GM21786 (cell line): ENCODE data around the gene ANKZF1.

Experiments used
- ATAC-seq: cut with Tn5 transposase; IDR thresholded peaks from one replicate; pipeline ENCODE4 v1.9.1; 2021; ENCODE audit not compliant: unreplicated experiment

Gene ANKZF1

GRCh38 chr2:219280651-219281050 lies 51.0 kb downstream of the ANKZF1 start:
- no peak for ATAC-seq

GRCh38 chr2:219281588-219281987 lies 52.0 kb downstream of the ANKZF1 start:
- no peak for ATAC-seq

DNA sequence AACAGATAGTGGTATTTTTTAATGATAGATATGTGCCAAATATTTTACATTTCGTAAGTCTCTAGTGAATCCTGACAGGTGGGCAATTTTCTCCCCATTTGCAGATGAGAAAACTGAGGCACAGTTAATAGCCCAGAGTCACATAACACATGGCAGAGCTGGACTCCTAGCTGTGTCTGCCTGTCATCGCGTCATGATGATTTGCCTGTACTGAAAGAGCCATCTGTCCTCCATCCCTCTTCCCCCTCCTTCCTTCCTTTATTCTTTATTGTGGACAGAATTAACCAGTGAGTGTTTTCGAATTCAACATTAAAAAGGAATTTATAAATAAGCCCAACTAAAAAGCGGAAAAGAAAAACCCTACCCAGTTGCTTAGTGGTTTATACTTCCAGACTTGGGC lies 52.8 kb downstream of the ANKZF1 start:
- ATAC-seq, result no peak

GRCh38 chr2:219282943-219283581 lies 53.5 kb downstream of the ANKZF1 start:
- no peak for ATAC-seq

DNA sequence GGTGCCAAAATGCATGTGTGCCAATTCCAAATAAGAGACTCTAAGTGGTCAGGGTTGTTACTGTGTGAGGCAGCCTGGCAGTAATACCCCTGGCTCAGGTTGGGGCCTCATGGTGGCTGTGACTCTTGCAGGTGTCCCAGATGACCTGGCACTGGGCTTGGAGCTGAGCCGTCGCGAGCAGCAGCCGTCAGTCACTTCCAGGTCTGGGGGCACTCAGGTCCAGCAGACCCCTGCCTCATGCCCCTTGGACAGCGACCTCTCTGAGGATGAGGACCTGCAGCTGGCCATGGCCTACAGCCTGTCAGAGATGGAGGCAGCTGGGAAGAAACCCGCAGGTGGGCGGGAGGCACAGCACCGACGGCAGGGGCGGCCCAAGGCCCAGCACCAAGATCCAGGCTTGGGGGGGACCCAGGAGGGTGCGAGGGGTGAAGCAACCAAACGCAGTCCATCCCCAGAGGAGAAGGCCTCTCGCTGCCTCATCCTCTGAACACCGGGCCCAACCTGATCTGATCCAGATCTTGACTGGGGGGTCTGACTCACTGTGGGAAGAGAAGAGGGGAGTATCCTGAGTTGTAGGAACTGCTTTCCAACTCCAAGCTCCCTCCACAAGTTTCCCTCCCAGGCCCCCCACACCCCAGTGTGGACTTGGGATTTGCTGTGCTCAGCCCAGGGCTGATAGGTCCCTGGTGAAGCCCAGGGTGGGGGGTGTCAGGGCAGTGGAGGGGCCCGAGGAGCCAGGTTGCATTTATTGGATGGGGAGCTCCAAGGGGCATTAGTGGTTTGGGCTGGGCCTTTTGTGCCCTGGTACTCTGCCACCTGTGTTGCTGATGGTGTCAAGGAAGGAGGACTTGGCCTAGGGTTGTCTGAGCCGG lies 55.1 kb downstream of the ANKZF1 start:
- no peak for ATAC-seq

- ATAC-seq, result no peak
Measured at GRCh38 chr2:219285373-219285735, 55.7 kb downstream of the ANKZF1 start.

- ATAC-seq, result no peak
Measured at GRCh38 chr2:219285894-219286425, 56.4 kb downstream of the ANKZF1 start.
